IMR-90 (cell line): ENCODE measurements around the gene PMEPA1. TPM values are rescaled to one million over a fixed set of nuclear protein-coding genes. Genes with fewer than 3 reads are reported as not detected.

ENCODE experiments used
- ATAC-seq: fragments of 200-7000 bp; cut with Tn5 transposase; 2 replicates; pipeline ENCODE4 v1.9.1; 2020; ENCODE audit warnings: low read depth, mild to moderate bottlenecking, moderate library complexity
- BruUV-seq: library from RNA; stranded (reverse); fragments of 400-500 nt; replicated peaks from 2 replicates; lab custom pipeline; 2021; lab: Mats Ljungman, UMichigan
- CTCF ChIA-PET: fragments of 300-600 bp; formaldehyde crosslinking; extraction: SDS; loops from one replicate; lab custom pipeline; 2021; ENCODE audit warnings: antibody characterized with exemption; lab: Yijun Ruan, JAX
- POLR2A ChIA-PET: fragments of 300-600 bp; sonication (Branson Sonifier 250); formaldehyde crosslinking; loops from one replicate; lab custom pipeline; 2022; ENCODE audit warnings: antibody characterized with exemption; ENCODE audit not compliant: unreplicated experiment; lab: Charles Lee
- DNase-seq: peaks from one replicate; pipeline ENCODE4 v3.0.0; 2013
- H2AFZ ChIP-seq: replicated peaks from 2 replicates; pipeline ENCODE3; 2013; ENCODE audit warnings: low read length, mild to moderate bottlenecking; ENCODE audit not compliant: poor library complexity
- H2AK5ac ChIP-seq: 2 replicates; pipeline ENCODE4 v1.6.1; 2013; ENCODE audit warnings: low read depth, low read length, inconsistent platforms
- H2AK9ac ChIP-seq: replicated peaks from 2 replicates; pipeline ENCODE3; 2013; ENCODE audit warnings: mild to moderate bottlenecking, low read depth, low read length, moderate library complexity; ENCODE audit not compliant: poor library complexity
- H2BK120ac ChIP-seq: 2 replicates; pipeline ENCODE4 v1.6.1; 2013; ENCODE audit warnings: low read depth, low read length, inconsistent platforms
- H2BK15ac ChIP-seq: 3 replicates; pipeline ENCODE4 v1.6.1; 2013; ENCODE audit warnings: low read depth, low read length, inconsistent platforms
- H2BK20ac ChIP-seq: 2 replicates; pipeline ENCODE4 v1.6.1; 2013; ENCODE audit warnings: low read depth, mild to moderate bottlenecking, inconsistent platforms, low read length, moderate library complexity
- H2BK5ac ChIP-seq: 2 replicates; pipeline ENCODE4 v1.6.1; 2013; ENCODE audit warnings: mild to moderate bottlenecking, low read depth, low read length, inconsistent platforms; ENCODE audit not compliant: poor library complexity, severe bottlenecking
- H3K14ac ChIP-seq: replicated peaks from 2 replicates; pipeline ENCODE4 v1.6.1; 2013; ENCODE audit warnings: low read depth, low read length, inconsistent platforms
- H3K18ac ChIP-seq: 2 replicates; pipeline ENCODE4 v1.6.1; 2013; ENCODE audit warnings: low read depth, low read length, control low read depth
- H3K23ac ChIP-seq: 2 replicates; pipeline ENCODE4 v1.6.1; 2013; ENCODE audit warnings: low read depth, low read length, inconsistent platforms
- H3K27ac ChIP-seq: 2 replicates; pipeline ENCODE4 v1.5.1; 2013; ENCODE audit warnings: mild to moderate bottlenecking, control low read depth, low read length; ENCODE audit not compliant: insufficient read depth
- H3K27me3 ChIP-seq: 2 replicates; pipeline ENCODE4 v1.6.1; 2013; ENCODE audit warnings: low read length; ENCODE audit not compliant: control insufficient read depth, insufficient read depth
- H3K36me3 ChIP-seq: 2 replicates; pipeline ENCODE4 v1.6.1; 2013; ENCODE audit warnings: low read length, mixed read lengths; ENCODE audit not compliant: control insufficient read depth, insufficient read depth
- H3K4ac ChIP-seq: 2 replicates; pipeline ENCODE4 v1.6.1; 2013; ENCODE audit warnings: low read depth, low read length, inconsistent platforms
- H3K4me1 ChIP-seq: 2 replicates; pipeline ENCODE4 v1.6.1; 2013; ENCODE audit warnings: low read length, mixed read lengths; ENCODE audit not compliant: control insufficient read depth, insufficient read depth
- H3K4me2 ChIP-seq: 2 replicates; pipeline ENCODE4 v1.6.1; 2013; ENCODE audit warnings: low read depth, mild to moderate bottlenecking, control low read depth, low read length, moderate library complexity
- H3K4me3 ChIP-seq: 2 replicates; pipeline ENCODE4 v1.5.1; 2013; ENCODE audit warnings: low read depth, mild to moderate bottlenecking, control low read depth, low read length, moderate library complexity; ENCODE audit not compliant: insufficient read depth
- H3K56ac ChIP-seq: 2 replicates; pipeline ENCODE4 v1.6.1; 2013; ENCODE audit warnings: low read length, inconsistent platforms; ENCODE audit not compliant: insufficient read depth; ENCODE audit errors: extremely low read depth
- H3K79me1 ChIP-seq, 2 experiments: 2 replicates each; pipeline ENCODE4 v1.6.1; 2013; ENCODE audit warnings: low read length in 2 of 2, inconsistent platforms in 1 of 2, low read depth in 1 of 2
- H3K9ac ChIP-seq: 2 replicates; pipeline ENCODE4 v1.6.1; 2013; ENCODE audit warnings: low read depth, low read length, control low read depth
- H3K9me1 ChIP-seq: 2 replicates; pipeline ENCODE4 v1.6.1; 2013; ENCODE audit warnings: low read length, inconsistent platforms; ENCODE audit not compliant: insufficient read depth
- H3K9me3 ChIP-seq: 2 replicates; pipeline ENCODE4 v1.6.1; 2013; ENCODE audit warnings: low read length; ENCODE audit not compliant: control insufficient read depth, insufficient read depth
- H4K20me1 ChIP-seq: 2 replicates; pipeline ENCODE4 v1.6.1; 2013; ENCODE audit warnings: low read length, inconsistent platforms; ENCODE audit not compliant: insufficient read depth
- H4K5ac ChIP-seq: 2 replicates; pipeline ENCODE4 v1.6.1; 2013; ENCODE audit warnings: mild to moderate bottlenecking, low read depth, low read length, control low read depth
- H4K8ac ChIP-seq, 2 experiments: 2 replicates each; pipeline ENCODE4 v1.6.1; 2013; ENCODE audit warnings: low read depth in 2 of 2, low read length in 2 of 2, control low read depth in 1 of 2, inconsistent platforms in 1 of 2
- H4K91ac ChIP-seq: 2 replicates; pipeline ENCODE4 v1.6.1; 2013; ENCODE audit warnings: low read depth, low read length, inconsistent platforms; ENCODE audit not compliant: insufficient read depth
- BHLHE40 ChIP-seq: fragments of 150-350 bp; IDR thresholded peaks from 2 replicates; pipeline ENCODE4 v1.6.1; 2016; ENCODE audit warnings: mild to moderate bottlenecking, low read depth, low read length
- CEBPB ChIP-seq: IDR thresholded peaks from 2 replicates; pipeline ENCODE4 v1.6.1; 2012; ENCODE audit warnings: low read depth, low read length, improper control_type of control experiment
- CHD1 ChIP-seq: IDR thresholded peaks from 2 replicates; pipeline ENCODE4 v1.6.1; 2012; ENCODE audit warnings: low read depth, low read length, improper control_type of control experiment
- FOS ChIP-seq: fragments of 150-350 bp; IDR thresholded peaks from 2 replicates; pipeline ENCODE4 v1.6.1; 2016; ENCODE audit warnings: low read depth, low read length
- MAFK ChIP-seq: IDR thresholded peaks from 2 replicates; pipeline ENCODE4 v1.6.1; 2012; ENCODE audit warnings: low read depth, low read length, improper control_type of control experiment
- MAZ ChIP-seq: IDR thresholded peaks from 2 replicates; pipeline ENCODE4 v1.6.1; 2012; ENCODE audit warnings: low read depth, mild to moderate bottlenecking, low read length, improper control_type of control experiment, moderate library complexity, borderline replicate concordance
- MXI1 ChIP-seq: IDR thresholded peaks from 2 replicates; pipeline ENCODE4 v1.6.1; 2012; ENCODE audit warnings: low read depth, mild to moderate bottlenecking, low read length, moderate library complexity, borderline replicate concordance
- NFE2L2 ChIP-seq: fragments of 150-350 bp; IDR thresholded peaks from 2 replicates; pipeline ENCODE4 v1.6.1; 2016; ENCODE audit warnings: low read depth, mild to moderate bottlenecking, low read length
- POLR2A ChIP-seq: IDR thresholded peaks from 2 replicates; pipeline ENCODE4 v1.6.1; 2012; ENCODE audit warnings: mild to moderate bottlenecking, low read depth, low read length
- RAD21 ChIP-seq: IDR thresholded peaks from 2 replicates; pipeline ENCODE4 v1.6.1; 2012; ENCODE audit warnings: low read length, improper control_type of control experiment
- RCOR1 ChIP-seq: IDR thresholded peaks from 2 replicates; pipeline ENCODE4 v1.6.1; 2012; ENCODE audit warnings: mild to moderate bottlenecking, low read length, improper control_type of control experiment; ENCODE audit not compliant: insufficient replicate concordance
- RFX5 ChIP-seq: IDR thresholded peaks from 2 replicates; pipeline ENCODE4 v1.8.0; 2012; ENCODE audit warnings: low read depth, mild to moderate bottlenecking, low read length, moderate library complexity
- SMC3 ChIP-seq: fragments of 150-350 bp; IDR thresholded peaks from 2 replicates; pipeline ENCODE4 v1.6.1; 2016; ENCODE audit warnings: low read depth, mild to moderate bottlenecking, antibody characterized with exemption, low read length, moderate library complexity
- WGBS, 2 experiments: methylation state at CpG; one replicate each; pipeline versions ENCODE4 v1.1.5 to v1.1.7; 2013; ENCODE audit warnings: missing lambda C conversion rate in 2 of 2; ENCODE audit not compliant: insufficient read length in 1 of 2; ENCODE audit errors: extremely low coverage in 2 of 2; 5-methylcytosine and 5-hydroxymethylcytosine counted together
- dilution Hi-C: fragments of 300-500 bp; cut with HindIII; formaldehyde crosslinking; loops from one replicate; pipeline ENCODE4 v1.14.3; 2018; ENCODE audit warnings: low sequenced_read_pairs; ENCODE audit not compliant: unreplicated experiment
- in situ Hi-C: fragments of 300-500 bp; cut with MboI; formaldehyde crosslinking; loops from 3 replicates; pipeline ENCODE4 v1.14.3; 2019; ENCODE audit warnings: low sequenced_read_pairs, inconsistent platforms, mixed read lengths
- intact Hi-C: fragments of 100-400 bp; cut with micrococcal nuclease; formaldehyde crosslinking; loops from 2 replicates; pipeline ENCODE4 v1.10.0; 2022
- polyA plus RNA-seq, 3 experiments: library from polyadenylated mRNA; depleted of rRNA; stranded (reverse); fragments of >200 nt; gene quantifications; 2 replicates each; pipeline ENCODE4 v1.2.3, GENCODE V29; 2012; ENCODE audit warnings: low replicate concordance in 1 of 3
- total RNA-seq: library from RNA; depleted of rRNA; stranded (reverse); fragments of >200 nt; gene quantifications from 2 replicates; pipeline ENCODE4 v1.2.3, GENCODE V29; 2012
- TF ChIP-seq, protein P1 (sequence below): fragments of 150-350 bp; IDR thresholded peaks from 2 replicates; pipeline ENCODE4 v1.6.1; 2017; ENCODE audit warnings: mild to moderate bottlenecking, antibody characterized with exemption, low read length, low read depth
- TF ChIP-seq, protein P2 (sequence below): conservative IDR thresholded peaks from 2 replicates; pipeline ENCODE4 v1.5.1; 2012; ENCODE audit warnings: mild to moderate bottlenecking, low read depth, low read length, improper control_type of control experiment
- TF ChIP-seq, protein P3 (sequence below): fragments of 150-350 bp; IDR thresholded peaks from 2 replicates; pipeline ENCODE4 v1.6.1; 2016; ENCODE audit warnings: low read depth, mild to moderate bottlenecking, low read length, moderate library complexity, borderline replicate concordance

PMEPA1 gene
- total and polyA plus RNA-seq, 2 of the 4 experiments (the other 2 are of a cell fraction), result 2.0 to 6.9 TPM

DNA sequence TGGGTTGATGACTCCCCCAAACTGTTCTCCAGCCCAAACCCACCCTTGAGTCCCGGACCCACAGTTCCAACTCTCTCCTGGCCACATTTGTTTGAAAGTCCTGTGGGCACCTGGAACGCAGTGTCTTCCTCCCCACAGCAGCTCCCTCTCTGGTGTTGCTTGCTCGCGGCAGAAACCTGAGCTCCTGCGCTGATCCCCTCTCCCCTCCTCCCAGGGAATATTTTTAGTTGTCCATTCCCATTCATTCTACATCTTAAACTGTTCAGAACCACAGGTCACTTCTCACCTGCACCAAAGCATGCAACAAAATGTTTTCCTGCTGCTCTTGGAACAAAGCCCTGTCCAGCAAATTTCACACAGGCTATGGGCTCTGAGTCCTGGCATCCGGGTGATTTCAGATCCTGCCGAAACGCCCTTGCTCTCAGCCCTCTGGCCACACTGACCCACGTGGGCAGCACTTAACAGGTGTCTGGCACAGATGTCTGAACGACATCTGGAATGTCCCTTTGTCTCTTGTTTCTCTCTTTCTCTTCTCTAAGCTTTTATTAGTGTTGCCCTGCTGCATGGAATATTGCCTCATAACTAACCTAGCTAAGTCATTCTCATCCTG, 27.0 kb upstream of the PMEPA1 start:
- Histone ChIP-seq H4K20me1 (no peaks in the 10 kb centered on the region), H4K91ac (no peak overlapping the region), H4K5ac (no peak overlapping the region), H3K27me3 (peaks cover 13% of the 10 kb centered on the region), H2BK15ac (no peak overlapping the region), H3K79me1 (no peaks in the 10 kb centered on the region), H4K8ac (no peak overlapping the region), H3K9ac (no peak overlapping the region), H3K9me1 (no peaks in the 10 kb centered on the region), H3K4me1 (no peaks in the 10 kb centered on the region), H2BK5ac (no peak overlapping the region), H2BK20ac (no peak overlapping the region), H2AK9ac (no peak overlapping the region), H2AFZ (no peak overlapping the region), H3K23ac (no peak overlapping the region), H3K27ac (no peak overlapping the region), H3K18ac (no peak overlapping the region), H3K4me3 (no peak overlapping the region), H2AK5ac (no peak overlapping the region), H3K9me3 (no peaks in the 10 kb centered on the region), H3K4ac (no peak overlapping the region), H3K14ac (no peak overlapping the region), H3K56ac (no peak overlapping the region), H2BK120ac (no peak overlapping the region), H3K36me3 (no peaks in the 10 kb centered on the region), H3K4me2 (no peak overlapping the region)
- dilution Hi-C loops (no loop called here), intact Hi-C loops (no loop called here), in situ Hi-C loops (no loop called here)
- POLR2A ChIA-PET, result no interaction called here
- no peak for ATAC-seq
- DNase-seq, result no peak
- WGBS, 2 experiments, result 30% methylated on average over 6 of the region's 10 CpGs; no CpG with 5 or more reads in 1 of the 2 experiments
- CTCF ChIA-PET, result no interaction called here
- BruUV-seq, result no TSS peak
- TF ChIP-seq, protein P1, sequence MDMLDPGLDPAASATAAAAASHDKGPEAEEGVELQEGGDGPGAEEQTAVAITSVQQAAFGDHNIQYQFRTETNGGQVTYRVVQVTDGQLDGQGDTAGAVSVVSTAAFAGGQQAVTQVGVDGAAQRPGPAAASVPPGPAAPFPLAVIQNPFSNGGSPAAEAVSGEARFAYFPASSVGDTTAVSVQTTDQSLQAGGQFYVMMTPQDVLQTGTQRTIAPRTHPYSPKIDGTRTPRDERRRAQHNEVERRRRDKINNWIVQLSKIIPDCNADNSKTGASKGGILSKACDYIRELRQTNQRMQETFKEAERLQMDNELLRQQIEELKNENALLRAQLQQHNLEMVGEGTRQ, result no peak
- TF ChIP-seq MAFK, result no peak
- TF ChIP-seq CHD1, result no peak
- TF ChIP-seq MXI1, result no peak
- TF ChIP-seq, protein P2, sequence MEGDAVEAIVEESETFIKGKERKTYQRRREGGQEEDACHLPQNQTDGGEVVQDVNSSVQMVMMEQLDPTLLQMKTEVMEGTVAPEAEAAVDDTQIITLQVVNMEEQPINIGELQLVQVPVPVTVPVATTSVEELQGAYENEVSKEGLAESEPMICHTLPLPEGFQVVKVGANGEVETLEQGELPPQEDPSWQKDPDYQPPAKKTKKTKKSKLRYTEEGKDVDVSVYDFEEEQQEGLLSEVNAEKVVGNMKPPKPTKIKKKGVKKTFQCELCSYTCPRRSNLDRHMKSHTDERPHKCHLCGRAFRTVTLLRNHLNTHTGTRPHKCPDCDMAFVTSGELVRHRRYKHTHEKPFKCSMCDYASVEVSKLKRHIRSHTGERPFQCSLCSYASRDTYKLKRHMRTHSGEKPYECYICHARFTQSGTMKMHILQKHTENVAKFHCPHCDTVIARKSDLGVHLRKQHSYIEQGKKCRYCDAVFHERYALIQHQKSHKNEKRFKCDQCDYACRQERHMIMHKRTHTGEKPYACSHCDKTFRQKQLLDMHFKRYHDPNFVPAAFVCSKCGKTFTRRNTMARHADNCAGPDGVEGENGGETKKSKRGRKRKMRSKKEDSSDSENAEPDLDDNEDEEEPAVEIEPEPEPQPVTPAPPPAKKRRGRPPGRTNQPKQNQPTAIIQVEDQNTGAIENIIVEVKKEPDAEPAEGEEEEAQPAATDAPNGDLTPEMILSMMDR, result no peak
- TF ChIP-seq, protein P3, sequence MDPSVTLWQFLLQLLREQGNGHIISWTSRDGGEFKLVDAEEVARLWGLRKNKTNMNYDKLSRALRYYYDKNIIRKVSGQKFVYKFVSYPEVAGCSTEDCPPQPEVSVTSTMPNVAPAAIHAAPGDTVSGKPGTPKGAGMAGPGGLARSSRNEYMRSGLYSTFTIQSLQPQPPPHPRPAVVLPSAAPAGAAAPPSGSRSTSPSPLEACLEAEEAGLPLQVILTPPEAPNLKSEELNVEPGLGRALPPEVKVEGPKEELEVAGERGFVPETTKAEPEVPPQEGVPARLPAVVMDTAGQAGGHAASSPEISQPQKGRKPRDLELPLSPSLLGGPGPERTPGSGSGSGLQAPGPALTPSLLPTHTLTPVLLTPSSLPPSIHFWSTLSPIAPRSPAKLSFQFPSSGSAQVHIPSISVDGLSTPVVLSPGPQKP, result no peak
- TF ChIP-seq POLR2A, result no peak
- no peak for TF ChIP-seq MAZ
- TF ChIP-seq FOS, result no peak
- no peak for TF ChIP-seq RAD21
- TF ChIP-seq SMC3, result no peak
- TF ChIP-seq BHLHE40, result no peak
- no peak for TF ChIP-seq NFE2L2
- TF ChIP-seq RCOR1, result no peak
- no peak for TF ChIP-seq CEBPB
- no peak for TF ChIP-seq RFX5
